COLO668 (cell line): ENCODE results near the gene RRP1.
A peak's percentile ranks its signal among the peaks of the same experiment; 100 is the strongest.

Experiments
- DNase-seq: peaks from one replicate; lab custom pipeline; 2025; ENCODE audit not compliant: unreplicated experiment; lab: John Stamatoyannopoulos, UW

The RRP1 gene

DNA sequence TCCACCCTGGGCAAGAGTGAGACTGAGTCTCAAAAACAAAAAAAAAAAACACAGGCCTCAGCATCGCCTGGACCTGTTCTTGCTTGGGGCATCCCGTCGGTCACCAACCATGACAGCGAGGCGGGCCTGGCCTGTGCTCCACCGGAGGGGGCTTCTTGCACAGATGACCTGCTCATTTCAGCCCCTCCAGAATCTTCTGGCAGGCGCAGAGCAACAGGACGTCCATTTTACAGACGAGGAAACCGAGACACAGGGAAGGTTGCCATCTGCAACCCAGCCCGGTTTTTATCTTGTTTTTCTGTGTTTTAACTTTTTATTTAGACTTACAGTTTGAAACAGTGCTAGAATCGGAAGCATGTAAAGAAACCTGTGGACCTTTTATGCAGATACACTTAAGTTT lies 14.2 kb upstream of the RRP1 start:
- DNase-seq: no peak

DNA sequence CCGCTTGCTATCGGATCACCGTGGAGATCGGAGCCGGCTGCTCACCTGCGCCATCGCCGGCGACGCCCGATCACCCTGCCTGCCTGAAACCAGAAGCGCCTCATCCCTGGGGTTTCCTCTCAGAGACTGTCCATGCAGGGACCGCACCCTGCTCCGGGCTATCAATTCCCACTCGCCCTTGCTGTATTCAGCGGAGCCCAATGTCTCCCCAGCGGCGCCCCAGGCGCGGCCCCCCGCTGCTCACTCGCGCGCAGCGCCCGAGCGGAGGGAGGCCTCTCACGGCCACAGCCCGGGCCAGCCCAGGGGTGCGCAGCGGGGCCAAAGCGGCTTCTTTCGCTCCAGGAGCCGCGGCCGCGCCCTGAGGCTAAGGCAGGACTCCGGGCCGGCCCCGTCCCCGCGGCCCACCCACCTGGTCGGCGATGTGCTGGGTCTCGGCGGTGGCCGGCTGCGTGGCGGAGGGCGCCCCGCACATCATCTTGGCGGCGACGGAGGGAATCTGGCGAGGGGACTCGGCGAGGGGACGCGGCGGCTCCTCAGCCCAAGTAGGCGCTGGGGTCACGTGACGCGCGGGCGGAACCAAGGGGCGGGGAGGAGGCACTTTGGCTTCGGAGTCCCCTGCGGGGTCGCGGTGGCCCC lies 13.5 kb upstream of the RRP1 start, which contains the start of gene CSTB:
Gene CSTB, minus strand, starts transcription at position 514 of the 636 bp plus-strand sequence. Its CDS starts 39 bp downstream, at position 475.
- peak; percentile 91 for DNase-seq

DNA sequence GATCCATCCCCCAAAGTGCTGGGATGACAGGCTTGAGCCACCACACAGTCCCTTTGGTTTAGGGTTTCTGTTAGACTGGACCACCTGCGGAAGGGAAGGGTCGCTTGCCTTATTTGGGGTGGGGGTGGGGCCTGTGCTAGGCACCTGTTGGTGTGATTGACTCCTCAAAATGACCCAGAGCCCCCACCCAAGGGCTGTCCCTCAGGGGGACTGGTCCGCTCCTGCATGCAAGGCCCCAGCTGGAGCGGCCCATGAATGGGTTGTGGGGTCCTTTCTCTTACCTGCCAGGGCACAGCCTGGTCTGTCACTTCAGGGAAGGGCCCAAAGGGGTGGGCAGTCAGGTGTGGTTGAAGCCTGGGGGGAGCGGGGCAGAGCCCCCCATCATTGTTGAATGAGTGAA lies 11.4 kb upstream of the RRP1 start:
- no peak for DNase-seq

DNA sequence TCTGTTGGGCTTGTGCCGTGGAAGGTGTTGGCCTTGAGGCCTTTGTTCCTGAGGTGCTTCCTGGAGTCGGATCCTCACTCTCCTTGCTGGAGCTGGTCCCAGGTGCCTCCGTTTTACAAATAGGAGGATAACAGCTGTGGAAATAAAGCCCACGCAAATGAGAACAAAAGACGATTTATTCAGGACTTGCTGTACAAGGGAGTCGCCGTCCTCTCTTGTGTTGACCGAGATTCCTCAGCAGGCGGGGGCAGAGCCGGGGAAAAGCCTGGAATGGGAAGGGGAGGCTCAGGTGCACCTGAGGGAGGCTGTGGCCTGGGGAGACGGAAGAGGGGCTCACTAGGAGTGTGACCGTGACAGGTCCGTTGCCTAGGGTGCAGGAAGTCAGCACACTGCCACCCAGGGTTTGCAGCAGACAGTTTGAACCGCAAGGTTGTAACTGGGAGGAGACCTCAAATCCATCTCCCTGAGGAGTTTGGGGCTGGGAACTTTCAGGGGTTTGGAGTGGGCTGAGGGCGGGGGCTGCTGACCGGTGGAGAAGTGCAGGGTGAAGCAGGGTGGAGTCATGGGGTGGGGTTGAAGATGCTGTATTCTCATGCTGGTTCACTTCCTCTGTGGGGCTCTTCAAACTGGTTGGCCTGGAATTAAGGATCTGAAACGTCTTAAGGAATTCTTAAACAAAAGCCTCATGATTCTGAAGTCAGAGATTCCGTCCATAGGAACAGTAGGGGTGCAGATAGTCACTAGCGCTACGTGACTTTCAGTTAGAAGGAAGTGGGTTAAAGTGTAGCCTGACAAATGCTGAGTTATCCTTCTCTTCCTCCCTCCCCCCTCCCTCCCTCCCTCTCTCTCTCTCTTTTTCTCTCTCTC lies 10.7 kb upstream of the RRP1 start:
- no peak for DNase-seq

DNA sequence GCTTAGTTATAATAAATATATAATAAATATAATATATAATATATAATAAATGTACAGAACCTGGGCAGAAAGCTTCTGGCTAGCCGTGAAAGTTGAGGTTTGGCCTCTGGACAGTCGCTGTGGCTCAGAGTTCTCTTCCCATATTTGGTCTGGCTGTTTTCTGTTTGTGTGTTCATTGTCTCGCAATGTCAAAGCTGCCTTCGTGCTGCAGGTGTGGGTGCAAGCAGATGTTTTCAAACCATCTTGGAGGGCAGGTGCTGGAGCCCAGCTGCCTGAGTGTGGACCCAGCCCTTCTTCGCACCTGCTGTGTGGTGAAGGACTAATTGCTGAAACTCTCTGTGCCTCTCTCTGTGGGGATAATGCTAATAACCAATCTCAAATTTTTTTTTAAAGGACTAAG lies 9.7 kb upstream of the RRP1 start:
- DNase-seq: peak; percentile 89

DNA sequence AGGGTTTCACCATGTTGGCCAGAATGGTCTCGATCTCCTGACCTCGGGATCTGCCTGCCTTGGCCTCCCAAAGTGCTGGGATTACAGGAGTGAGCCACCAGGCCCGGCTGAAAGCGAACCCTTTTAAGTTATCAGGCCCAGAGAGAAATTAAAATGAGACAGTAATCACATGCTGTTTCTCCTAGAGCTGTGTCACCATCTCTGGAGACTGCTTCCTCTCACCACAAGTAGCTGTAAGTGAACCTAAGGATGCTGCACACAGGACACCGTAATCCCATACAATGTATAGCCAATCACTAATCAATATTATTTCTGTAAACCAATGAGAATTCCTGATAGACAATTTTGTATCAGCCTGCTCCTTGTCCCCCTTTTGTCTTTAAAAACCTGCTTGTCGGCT lies 7.5 kb upstream of the RRP1 start:
- DNase-seq: no peak

DNA sequence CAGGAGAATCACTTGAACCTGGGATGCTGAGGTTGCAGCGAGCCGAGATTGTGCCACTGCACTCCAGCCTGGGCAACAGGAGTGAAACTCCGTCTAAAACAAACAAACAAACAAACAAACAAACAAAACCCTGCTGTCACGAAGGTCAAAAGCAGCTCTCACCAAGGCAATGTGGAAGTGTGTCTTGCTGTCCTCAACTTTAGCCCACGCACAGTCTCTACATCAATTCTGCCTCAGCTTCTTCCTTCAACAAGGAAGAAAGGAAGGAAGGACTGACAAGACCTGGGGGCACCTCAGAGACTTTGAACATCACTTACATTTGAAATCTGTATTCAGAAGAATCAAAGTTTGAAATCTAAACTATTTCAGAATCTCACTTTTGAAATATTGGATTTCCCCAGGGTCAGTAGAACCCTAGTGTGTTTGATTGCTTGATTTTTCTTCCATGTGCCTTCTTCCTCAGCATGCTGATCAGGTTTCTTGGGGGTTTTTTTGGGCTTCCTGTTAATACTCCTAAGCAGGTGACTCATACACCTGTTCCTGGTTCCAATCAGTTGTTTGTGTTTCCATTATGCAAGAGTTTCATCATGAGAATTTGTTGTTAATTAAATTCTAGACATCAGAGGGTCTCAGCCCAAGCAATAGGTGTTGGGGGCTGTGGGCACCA lies 6.8 kb upstream of the RRP1 start:
- DNase-seq: no peak

DNA sequence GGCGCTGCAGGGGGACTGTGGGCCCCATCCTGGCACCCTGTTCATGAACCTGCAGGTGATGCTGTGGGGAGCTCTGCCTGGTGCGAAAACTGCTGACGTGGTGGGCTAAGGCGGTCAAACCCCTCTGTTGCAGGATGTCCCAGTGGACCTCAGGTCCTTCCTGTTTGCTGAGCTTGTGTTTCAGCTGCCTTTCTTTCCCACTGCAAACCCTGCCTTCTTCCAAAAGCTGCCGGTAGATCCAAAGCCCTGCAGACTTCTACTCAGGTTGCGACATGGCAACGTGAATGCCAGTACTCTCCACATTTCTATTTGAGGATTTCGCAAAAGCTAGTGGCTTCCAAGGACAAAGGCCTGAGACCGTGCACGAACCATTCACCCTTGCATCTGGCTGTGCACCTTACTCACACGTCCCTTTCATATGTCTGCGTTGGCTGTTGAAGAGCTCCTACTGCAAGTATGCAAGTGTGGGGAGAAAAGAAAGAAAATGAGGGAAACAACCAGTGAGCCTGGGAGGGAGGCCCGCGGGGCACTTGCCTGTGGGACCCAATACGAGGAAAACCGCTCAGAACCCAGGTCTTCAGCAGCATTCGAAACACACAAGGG lies 6.2 kb upstream of the RRP1 start:
- no peak for DNase-seq

DNA sequence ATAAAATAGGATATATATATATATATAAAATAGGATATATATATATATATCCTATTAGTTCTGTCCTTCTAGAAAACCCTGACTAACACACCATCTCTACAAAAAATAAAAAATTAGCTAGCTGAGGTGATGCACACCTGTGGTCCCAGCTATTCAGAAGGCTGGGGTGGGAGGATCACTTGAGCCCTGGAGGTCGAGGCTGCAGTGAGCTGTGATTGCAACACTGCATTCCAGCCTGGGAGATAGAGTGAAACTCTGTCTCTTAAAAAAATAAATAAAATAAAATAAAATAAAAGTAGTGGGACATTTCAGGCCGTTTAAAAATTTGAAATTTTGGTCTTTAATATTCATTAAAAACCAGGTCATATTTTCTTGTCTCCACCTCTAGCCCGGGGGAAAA lies 4.2 kb upstream of the RRP1 start:
- no peak for DNase-seq

DNA sequence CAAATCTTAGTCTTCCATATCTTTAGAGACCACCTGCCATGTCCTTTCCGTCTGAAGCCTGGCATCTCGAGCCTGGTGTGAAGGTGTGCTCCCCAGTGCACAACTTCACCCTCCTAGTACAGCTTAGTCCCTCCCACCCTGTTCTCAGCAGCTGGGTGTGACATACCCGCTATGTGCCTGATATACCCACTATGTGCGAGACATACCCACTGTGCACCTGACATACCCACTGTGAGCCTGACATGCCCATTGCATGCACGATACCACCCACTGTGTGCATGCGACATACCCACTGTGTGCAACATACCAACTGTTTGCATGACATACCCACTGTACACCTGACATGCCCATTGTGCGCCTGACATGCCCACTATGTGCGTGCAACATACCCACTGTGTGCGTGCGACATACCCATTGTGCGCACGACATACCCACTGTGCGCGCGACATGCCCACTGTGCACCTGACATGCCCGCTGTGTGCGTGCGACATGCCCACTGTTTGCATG lies 3.0 kb upstream of the RRP1 start:
- no peak for DNase-seq

DNA sequence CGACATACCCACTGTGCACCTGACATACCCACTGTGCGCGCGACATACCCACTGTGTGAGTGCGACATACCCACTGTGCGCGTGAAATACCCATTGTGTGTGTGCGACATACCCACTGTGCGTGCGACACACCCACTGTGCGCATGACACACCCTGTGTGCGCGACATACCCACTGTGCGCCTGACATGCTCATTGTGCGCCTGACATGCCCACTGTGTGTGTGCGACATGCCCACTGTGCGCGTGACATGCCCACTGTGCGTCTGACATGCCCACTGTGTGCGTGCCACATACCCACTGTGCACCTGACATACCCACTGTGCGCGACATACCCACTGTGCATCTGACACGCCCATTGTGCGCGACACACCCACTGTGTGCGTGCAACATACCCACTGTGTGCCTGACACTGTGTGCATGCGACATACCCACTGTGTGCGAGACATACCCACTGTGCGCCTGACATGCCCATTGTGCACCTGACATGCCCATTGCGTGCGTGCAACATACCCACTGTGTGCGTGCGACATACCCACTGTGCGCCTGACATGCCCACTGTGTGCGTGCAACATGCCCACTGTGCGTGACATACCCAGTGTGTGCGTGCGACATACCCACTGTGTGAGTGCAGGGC lies 2.5 kb upstream of the RRP1 start:
- DNase-seq: no peak

DNA sequence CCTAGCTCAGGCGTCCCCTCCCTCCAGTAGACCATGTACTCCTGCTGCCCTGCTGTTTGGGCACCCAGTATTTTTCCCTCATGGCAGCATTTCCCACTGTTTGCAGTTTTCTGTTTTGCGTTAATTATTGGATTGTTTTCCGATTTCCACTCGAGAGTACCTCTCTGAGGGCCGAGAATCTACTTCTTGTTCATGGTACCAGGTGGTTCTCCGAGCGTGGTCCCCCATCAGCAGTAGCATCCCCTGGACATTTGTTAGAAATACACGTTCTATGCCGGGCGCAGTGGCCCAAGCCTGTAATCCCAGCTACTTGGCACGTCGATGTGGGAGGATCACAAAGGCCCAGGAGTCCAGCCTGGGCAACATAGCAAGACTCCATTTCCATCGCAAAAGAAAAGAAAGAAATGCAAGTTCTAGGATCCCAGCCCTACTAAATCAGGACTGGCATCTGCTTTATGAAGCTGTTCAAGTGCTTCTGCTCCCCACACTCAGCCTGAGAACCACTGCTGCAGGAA lies 690 bp downstream of the RRP1 start:
- no peak for DNase-seq

DNA sequence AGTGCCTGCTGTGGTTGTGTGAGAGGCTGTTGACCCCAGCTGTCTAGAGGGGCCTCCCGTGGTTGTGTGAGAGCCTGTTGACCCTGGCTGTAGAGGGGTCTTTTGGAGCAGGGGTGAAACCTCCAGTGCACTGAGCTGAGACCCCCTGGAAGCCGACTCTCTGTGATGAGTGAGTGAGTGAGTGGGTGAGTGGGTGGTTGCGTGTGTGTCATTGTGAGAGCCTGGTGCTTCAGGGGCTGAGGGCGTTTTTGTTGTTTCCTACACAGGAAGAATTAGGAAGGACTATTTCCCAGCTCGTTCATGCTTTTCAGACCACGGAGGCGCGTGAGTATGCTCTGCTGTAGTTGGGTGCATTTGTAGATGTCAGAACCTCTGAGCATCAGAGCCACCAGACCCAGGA lies 3.0 kb downstream of the RRP1 start:
- no peak for DNase-seq

DNA sequence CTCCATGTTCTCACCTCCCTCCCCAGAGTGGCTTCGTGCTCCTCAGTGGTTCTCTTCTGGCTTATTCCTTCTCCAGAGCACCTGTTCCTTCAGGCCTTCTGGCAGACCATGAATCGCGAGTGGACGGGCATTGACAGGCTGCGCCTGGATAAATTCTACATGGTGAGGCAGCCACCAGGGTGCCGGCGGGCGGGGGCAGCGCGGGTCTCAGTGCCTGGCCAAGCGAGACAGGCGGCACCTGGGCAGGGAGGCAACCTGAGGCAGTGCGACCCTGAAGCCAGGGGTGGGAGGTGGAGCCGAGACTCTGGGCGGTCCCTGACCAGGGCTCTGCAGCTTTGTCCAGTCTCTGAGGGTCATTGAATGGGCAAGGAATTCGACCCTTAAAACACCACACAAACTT lies 3.9 kb downstream of the RRP1 start:
- no peak for DNase-seq

DNA sequence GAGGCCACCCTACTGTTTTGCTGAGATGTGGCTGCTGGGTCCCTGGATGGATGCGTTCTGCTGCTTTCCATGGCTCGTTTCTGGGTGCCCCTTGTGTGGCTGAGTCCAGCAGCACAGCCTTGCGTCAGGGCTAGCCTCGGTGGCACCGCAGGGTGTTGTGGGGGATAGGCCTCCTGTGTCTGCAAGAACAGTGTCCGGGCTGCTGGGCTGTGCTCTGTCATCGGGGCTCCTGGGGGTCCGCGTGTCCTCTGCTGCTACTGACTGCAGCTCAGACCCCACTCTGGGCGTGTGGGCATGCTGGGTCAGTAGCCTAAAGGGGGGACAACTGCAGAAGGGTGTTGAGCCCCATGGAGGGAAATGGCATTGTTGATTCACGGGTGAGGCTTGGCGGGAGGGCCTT lies 4.9 kb downstream of the RRP1 start:
- no peak for DNase-seq

DNA sequence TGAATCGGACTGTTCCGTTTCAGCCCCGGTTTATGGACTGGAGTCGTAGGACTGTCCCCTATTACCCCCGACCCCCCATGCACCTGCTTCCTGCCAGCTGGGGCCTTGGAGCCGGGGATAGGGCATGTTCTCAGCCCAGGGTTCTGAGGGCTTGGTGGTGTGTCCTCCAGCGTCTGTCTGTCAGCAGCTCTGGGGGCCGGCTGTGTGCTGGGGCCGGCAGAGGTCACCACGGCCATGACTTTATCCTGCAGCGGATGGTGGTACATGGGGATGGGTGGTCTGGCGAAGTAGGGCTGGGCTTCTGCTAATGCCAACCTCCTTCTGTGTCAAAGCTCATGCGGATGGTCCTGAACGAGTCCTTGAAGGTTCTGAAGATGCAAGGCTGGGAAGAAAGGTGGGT lies 5.5 kb downstream of the RRP1 start:
- DNase-seq: no peak

DNA sequence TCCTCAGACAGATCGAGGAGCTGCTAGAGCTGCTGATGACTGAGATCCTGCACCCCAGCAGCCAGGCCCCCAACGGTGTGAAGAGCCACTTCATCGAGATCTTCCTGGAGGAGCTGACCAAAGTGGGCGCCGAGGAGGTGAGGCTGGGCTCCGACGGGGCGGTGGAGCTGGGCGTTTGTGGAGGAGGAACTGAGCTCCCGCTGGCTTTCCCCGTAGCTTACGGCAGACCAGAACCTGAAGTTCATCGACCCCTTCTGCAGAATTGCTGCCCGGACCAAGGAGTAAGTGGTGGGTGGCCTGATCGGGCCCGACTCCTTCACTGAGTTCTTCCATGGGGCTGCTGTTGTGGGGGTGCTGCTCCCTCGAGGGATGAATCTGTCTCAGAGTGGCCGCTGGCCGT lies 8.0 kb downstream of the RRP1 start:
- no peak for DNase-seq

DNA sequence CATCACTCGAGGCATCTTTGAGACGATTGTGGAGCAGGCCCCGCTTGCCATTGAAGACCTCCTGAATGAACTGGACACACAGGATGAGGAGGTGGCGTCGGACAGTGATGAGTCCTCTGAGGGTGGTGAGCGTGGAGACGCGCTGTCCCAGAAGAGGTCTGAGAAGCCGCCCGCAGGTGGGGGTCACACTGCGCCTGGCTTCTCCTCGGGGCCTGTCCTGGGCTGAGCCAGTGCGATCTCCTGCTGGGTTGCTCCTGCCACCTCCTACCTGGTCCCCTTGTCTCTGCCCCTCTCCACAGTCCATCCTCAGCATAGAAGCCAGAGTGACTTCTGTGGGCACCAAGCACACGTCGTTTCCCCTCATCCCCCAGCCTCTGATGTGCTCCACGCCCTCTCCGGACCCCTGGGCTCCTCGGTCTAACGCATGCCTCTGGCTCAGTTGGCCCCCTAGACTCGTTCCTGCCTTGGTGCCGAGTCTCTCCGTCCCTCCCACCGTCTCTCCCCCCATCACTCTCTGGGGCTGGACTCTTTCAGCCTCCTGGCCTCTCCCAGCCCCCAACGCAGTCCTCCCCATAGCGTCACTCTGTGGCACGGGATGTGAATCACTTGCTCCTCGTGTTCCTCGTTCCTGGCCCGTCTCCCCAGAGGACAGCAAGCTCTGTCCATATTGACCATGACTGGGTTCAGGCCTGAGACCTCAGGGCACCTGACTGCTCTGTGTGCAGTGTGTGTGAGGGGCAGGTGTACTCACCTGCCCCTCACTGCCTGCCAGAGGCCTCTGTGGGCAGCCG lies 8.7 kb downstream of the RRP1 start:
- no peak for DNase-seq

DNA sequence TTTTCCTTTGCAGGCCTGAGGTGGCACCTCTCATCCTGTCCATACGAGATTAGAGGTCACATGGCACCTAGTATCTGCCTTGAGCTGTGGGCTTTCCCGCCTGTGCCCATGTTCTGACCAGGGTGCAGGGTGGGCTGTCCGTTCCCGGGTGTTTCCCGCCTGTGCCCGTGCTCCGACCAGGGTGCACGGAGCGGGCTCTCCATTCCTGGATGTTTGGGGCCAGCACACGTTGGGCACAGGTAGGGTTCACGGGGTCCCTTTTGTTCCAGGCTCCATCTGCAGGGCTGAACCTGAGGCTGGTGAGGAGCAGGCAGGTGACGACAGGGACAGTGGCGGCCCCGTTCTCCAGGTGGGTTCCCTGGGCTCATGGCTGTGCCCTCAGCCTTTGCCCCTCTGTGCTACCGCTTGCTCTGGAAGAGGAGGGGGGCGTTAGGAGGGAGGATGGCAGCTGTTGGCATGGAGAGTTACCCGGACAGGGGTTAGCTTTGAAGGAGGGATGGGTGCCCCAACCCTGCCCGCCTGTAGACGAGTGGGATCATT lies 10.0 kb downstream of the RRP1 start:
- DNase-seq: no peak

DNA sequence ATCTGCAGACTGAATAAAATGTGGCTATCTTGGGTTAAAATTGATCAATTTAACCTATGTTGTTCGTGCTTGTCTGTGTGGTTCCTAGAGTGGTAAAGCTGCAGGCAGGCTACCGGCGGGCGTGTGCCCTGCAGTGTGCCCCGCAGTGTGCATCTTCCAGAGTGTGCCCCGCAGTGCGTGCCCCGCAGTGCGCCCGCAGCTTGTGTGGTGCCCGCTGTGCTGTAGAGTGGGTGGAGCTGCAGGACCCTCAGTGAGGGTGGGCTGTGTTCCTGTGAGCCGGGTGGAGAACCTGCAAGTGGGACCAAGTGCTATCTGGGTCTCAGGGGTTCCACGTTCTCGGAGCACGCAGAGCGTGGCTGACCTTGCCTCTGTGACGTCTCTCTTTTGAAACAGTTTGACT lies 10.7 kb downstream of the RRP1 start:
- DNase-seq: no peak
